CD8-positive, alpha-beta memory T cell (primary cell): Measurements from ENCODE around the gene PAH. TPM values are rescaled to one million over a fixed set of nuclear protein-coding genes. Genes with fewer than 3 reads are reported as not detected.

Source experiments
- CTCF ChIA-PET: fragments of 350-600 bp; sonication (Branson Sonifier 250); formaldehyde crosslinking; loops from one replicate; lab custom pipeline; 2021; ENCODE audit warnings: antibody characterized with exemption; lab: Charles Lee
- POLR2A ChIA-PET: fragments of 350-600 bp; sonication (Branson Sonifier 250); formaldehyde crosslinking; loops from one replicate; lab custom pipeline; 2021; ENCODE audit warnings: antibody characterized with exemption; lab: Charles Lee
- DNase-seq, 5 donors: peaks; one replicate each; pipeline versions ENCODE4 v3.0.0 to v3.0.0-alpha.2; 2020 to 2022; ENCODE audit warnings: mixed read lengths in 1 of 5
- H3K27ac ChIP-seq: one replicate; pipeline ENCODE4 v1.7.0; 2013; ENCODE audit warnings: low read depth, mild to moderate bottlenecking, low read length, moderate library complexity
- H3K27me3 ChIP-seq: 2 replicates; pipeline ENCODE4 v1.7.0; 2013; ENCODE audit warnings: low read length, mild to moderate bottlenecking; ENCODE audit not compliant: insufficient read depth, poor library complexity, severe bottlenecking
- H3K36me3 ChIP-seq: 2 replicates; pipeline ENCODE4 v1.7.0; 2013; ENCODE audit warnings: mild to moderate bottlenecking, low read length, moderate library complexity; ENCODE audit not compliant: insufficient read depth
- H3K4me1 ChIP-seq: 2 replicates; pipeline ENCODE4 v1.7.0; 2013; ENCODE audit warnings: mild to moderate bottlenecking, low read length, moderate library complexity; ENCODE audit not compliant: insufficient read depth
- H3K4me3 ChIP-seq: 2 replicates; pipeline ENCODE4 v1.7.0; 2013; ENCODE audit warnings: mild to moderate bottlenecking, low read length
- H3K9me3 ChIP-seq: 2 replicates; pipeline ENCODE4 v1.7.0; 2013; ENCODE audit warnings: mild to moderate bottlenecking, low read length
- H3K27ac Mint-ChIP-seq, 8 donors: one replicate each; pipeline ENCODE4 v1.8.0; 2020 to 2021; ENCODE audit warnings: mixed read lengths in 8 of 8, mild to moderate bottlenecking in 6 of 8, inconsistent platforms in 3 of 8, moderate library complexity in 3 of 8
- H3K27me3 Mint-ChIP-seq, 2 donors: one replicate each; pipeline ENCODE4 v1.8.0; 2020 to 2021; ENCODE audit warnings: mixed read lengths in 2 of 2, mild to moderate bottlenecking in 1 of 2, moderate library complexity in 1 of 2
- H3K36me3 Mint-ChIP-seq, 3 donors: one replicate each; pipeline ENCODE4 v1.8.0; 2020 to 2021; ENCODE audit warnings: mixed read lengths in 3 of 3, inconsistent platforms in 1 of 3, mild to moderate bottlenecking in 1 of 3
- H3K4me1 Mint-ChIP-seq, 3 donors: one replicate each; pipeline ENCODE4 v1.8.0; 2020 to 2021; ENCODE audit warnings: mixed read lengths in 3 of 3, inconsistent platforms in 1 of 3, mild to moderate bottlenecking in 1 of 3
- H3K4me3 Mint-ChIP-seq, 7 donors: one replicate each; pipeline ENCODE4 v1.8.0; 2020 to 2021; ENCODE audit warnings: mixed read lengths in 7 of 7, mild to moderate bottlenecking in 6 of 7, moderate library complexity in 4 of 7, inconsistent platforms in 2 of 7
- H3K9me3 Mint-ChIP-seq, 5 donors: one replicate each; pipeline ENCODE4 v1.8.0; 2020 to 2022; ENCODE audit warnings: mixed read lengths in 5 of 5, mild to moderate bottlenecking in 3 of 5, moderate library complexity in 2 of 5, inconsistent platforms in 1 of 5
- polyA plus RNA-seq: library from polyadenylated mRNA; unstranded; fragments of 300-500 nt; fragmentation: Illumina TruSeq; gene quantifications from one replicate; pipeline ENCODE4 v1.2.3, GENCODE V29; 2021
- total RNA-seq, 2 experiments: library from RNA; stranded (reverse); gene quantifications; one replicate each; pipeline ENCODE4 v1.2.3, GENCODE V29; 2021

Gene PAH
- total and polyA plus RNA-seq, 3 experiments from 2014 or later, result 1.5 TPM; not detected in 2

GRCh38 chr12:102821149-102821548 is 95.9 kb downstream of the PAH start:
- H3K9me3 ChIP-seq, result no peaks in the 10 kb centered on the region
- ChIA-PET CTCF (no interaction called here), POLR2A (no interaction called here)
- H3K27ac Mint-ChIP-seq, result no peak overlapping the region
- no peak overlapping the region for H3K27ac ChIP-seq
- H3K4me3 ChIP-seq, result no peak overlapping the region
- peaks cover 0 to 3% (median 0%) of the 10 kb centered on the region in 3 donors for H3K4me1 Mint-ChIP-seq
- peaks cover 0 to 15% (median 0%) of the 10 kb centered on the region in 5 donors for H3K9me3 Mint-ChIP-seq
- no peak for DNase-seq
- H3K27me3 Mint-ChIP-seq, result peaks cover 19 to 44% of the 10 kb centered on the region in 2 donors
- H3K36me3 ChIP-seq, result no peaks in the 10 kb centered on the region
- no peaks in the 10 kb centered on the region for H3K36me3 Mint-ChIP-seq
- H3K27me3 ChIP-seq, result no peaks in the 10 kb centered on the region
- H3K4me3 Mint-ChIP-seq, result no peak overlapping the region
- H3K4me1 ChIP-seq, result no peaks in the 10 kb centered on the region

DNA sequence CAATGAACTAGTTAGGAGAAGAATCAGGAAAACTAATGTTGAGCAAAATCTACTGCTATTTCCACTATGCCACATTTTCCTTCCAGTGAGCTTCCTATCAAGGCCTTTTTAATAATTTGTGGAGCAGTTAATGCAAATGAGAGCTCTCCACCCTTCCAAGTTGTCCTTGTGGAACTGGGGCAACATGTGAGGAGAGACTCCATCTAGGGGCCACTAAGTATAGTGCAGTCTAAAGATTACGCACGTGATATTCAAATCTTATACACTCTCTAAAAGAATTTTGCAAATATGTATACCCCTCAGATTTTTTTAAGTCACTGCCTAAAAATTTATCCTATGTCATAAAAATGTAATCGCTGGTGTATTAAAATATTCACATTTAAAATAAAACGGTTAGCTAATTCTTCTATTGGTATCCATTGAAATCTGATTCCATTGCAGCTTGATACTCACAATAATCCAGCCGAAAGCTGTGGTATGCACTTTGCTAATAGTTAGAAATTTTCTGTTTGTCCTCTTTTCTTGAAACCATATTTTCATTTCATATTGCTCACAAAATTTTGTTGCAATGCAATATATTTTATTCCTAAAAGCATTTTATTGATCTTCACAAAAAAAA is 100.1 kb downstream of the PAH start:
- Histone ChIP-seq H3K36me3 (no peaks in the 10 kb centered on the region), H3K4me1 (no peaks in the 10 kb centered on the region), H3K27ac (no peak overlapping the region), H3K4me3 (no peak overlapping the region), H3K27me3 (no peaks in the 10 kb centered on the region), H3K9me3 (no peaks in the 10 kb centered on the region)
- DNase-seq, result no peak
- peaks cover 0 to 2% (median 0%) of the 10 kb centered on the region in 5 donors for H3K9me3 Mint-ChIP-seq
- H3K27ac Mint-ChIP-seq, result no peak overlapping the region
- no peak overlapping the region for H3K4me3 Mint-ChIP-seq
- ChIA-PET POLR2A (no interaction called here), CTCF (interaction anchor here (0.8 to 1.2 kb wide), 2 partner anchors 9 to 13 kb away, joined by 3 read pairs; no protein-coding TSS in a partner anchor)
- no peaks in the 10 kb centered on the region for H3K4me1 Mint-ChIP-seq
- no peaks in the 10 kb centered on the region for H3K36me3 Mint-ChIP-seq
- H3K27me3 Mint-ChIP-seq, result peaks cover 11 to 44% of the 10 kb centered on the region in 2 donors

DNA sequence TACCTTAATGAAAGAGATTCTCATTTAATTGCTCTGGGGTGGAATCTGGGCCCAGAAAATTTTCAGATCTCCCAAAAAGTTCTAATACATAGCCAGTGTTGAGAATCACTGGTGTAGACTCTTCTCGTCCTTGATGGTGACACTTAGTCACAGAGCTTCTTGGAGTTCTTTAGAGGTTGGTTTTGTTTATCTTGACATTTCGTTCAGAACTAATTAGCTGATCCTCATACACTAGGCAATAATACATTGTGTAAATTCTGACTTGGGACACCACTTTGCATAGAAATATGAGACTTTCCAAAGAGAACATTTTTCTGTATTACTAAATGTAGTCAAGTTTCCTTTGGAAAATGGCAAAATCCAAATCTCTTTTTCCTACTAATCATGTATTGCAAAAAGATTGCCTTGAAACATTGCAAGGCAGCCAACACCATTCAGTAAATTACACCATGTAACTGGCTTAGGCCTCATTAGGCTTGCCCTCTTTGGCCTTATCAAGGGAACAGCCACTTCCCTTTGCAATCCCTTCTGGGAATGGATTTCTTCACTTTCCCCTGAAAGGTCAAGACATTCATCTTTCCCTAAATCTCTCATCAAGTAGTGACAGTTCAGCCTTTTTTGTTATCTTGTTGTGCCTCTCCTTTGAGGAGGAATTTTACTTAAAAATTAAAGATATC is 102.2 kb downstream of the PAH start:
- H3K4me3 Mint-ChIP-seq, result no peak overlapping the region
- no peak overlapping the region for H3K27ac Mint-ChIP-seq
- Histone ChIP-seq H3K27ac (no peak overlapping the region), H3K27me3 (no peaks in the 10 kb centered on the region), H3K4me1 (no peaks in the 10 kb centered on the region), H3K36me3 (no peaks in the 10 kb centered on the region), H3K4me3 (no peak overlapping the region), H3K9me3 (no peaks in the 10 kb centered on the region)
- POLR2A ChIA-PET, result no interaction called here
- H3K36me3 Mint-ChIP-seq, result no peaks in the 10 kb centered on the region
- H3K9me3 Mint-ChIP-seq, result peaks cover 0 to 2% (median 0%) of the 10 kb centered on the region in 5 donors
- CTCF ChIA-PET, result no interaction called here
- H3K27me3 Mint-ChIP-seq, result peaks cover 11 to 41% of the 10 kb centered on the region in 2 donors
- no peak for DNase-seq
- H3K4me1 Mint-ChIP-seq, result no peaks in the 10 kb centered on the region

DNA sequence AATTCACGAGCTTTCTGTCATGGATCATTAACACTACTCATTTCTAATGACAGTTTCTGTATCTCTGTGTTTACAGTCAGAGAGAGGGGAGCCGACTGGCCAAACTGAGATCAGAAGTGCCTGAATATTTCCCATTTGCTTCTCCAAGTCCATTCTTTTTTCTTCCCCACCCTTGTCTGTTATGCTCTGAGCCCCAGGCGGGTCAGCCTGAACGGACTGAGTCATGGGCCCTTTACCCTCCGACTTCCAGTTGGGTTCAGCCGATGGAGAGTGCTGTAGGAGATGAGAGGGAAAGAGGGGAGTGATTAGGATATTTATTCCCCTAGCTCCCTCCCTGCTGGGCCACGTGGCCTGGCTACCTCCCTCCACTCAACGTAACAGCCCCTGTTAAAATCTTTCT is 104.7 kb downstream of the PAH start:
- no peaks in the 10 kb centered on the region for H3K36me3 ChIP-seq
- Mint-ChIP-seq H3K4me3 (no peak overlapping the region), H3K36me3 (no peaks in the 10 kb centered on the region), H3K4me1 (no peaks in the 10 kb centered on the region), H3K9me3 (no peaks in the 10 kb centered on the region), H3K27me3 (peaks cover 11 to 33% of the 10 kb centered on the region in 2 donors), H3K27ac (no peak overlapping the region)
- H3K4me1 ChIP-seq, result no peaks in the 10 kb centered on the region
- CTCF ChIA-PET, result no interaction called here
- POLR2A ChIA-PET, result no interaction called here
- no peaks in the 10 kb centered on the region for H3K9me3 ChIP-seq
- H3K27me3 ChIP-seq, result no peaks in the 10 kb centered on the region
- no peak overlapping the region for H3K4me3 ChIP-seq
- DNase-seq, result no peak
- no peak overlapping the region for H3K27ac ChIP-seq

GRCh38 chr12:102811110-102811737 is 105.8 kb downstream of the PAH start:
- Histone ChIP-seq H3K36me3 (no peaks in the 10 kb centered on the region), H3K9me3 (no peaks in the 10 kb centered on the region), H3K27me3 (no peaks in the 10 kb centered on the region), H3K4me1 (no peaks in the 10 kb centered on the region), H3K27ac (no peak overlapping the region), H3K4me3 (no peak overlapping the region)
- CTCF ChIA-PET, result interaction anchor here (1.1 kb wide), 1 partner anchor 12 kb away, joined by 3 read pairs; no protein-coding TSS in a partner anchor
- Mint-ChIP-seq H3K27ac (no peak overlapping the region), H3K4me1 (no peaks in the 10 kb centered on the region), H3K36me3 (no peaks in the 10 kb centered on the region), H3K27me3 (peaks cover 9 to 33% of the 10 kb centered on the region in 2 donors), H3K4me3 (no peak overlapping the region), H3K9me3 (no peaks in the 10 kb centered on the region)
- DNase-seq, result no peak
- POLR2A ChIA-PET, result no interaction called here

DNA sequence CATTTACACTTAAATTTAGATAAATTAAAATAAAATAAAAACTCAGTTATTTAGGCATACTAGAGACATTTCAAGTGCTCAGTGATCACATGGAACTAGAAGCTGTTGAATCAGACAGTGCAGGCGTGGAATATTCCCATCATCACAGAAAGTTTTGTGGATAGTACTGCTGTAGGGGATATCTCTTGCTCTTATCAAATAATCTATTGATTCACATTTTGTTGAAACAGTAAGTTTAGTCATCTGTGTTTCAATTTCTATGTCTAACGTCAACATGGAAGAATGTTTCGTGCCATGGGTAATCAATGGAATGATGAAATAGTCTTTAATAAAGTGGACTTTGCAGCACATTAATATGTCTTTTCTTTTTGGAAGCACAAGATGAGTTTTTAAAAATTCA is 108.6 kb downstream of the PAH start:
- H3K27me3 ChIP-seq, result no peaks in the 10 kb centered on the region
- ChIA-PET CTCF (interaction anchor here (1.0 kb wide), 1 partner anchor 8 kb away, joined by 3 read pairs; no protein-coding TSS in a partner anchor), POLR2A (no interaction called here)
- no peak overlapping the region for H3K4me3 ChIP-seq
- H3K4me1 ChIP-seq, result no peaks in the 10 kb centered on the region
- no peak for DNase-seq
- no peak overlapping the region for H3K27ac ChIP-seq
- H3K27me3 Mint-ChIP-seq, result peaks cover 9 to 16% of the 10 kb centered on the region in 2 donors
- H3K9me3 Mint-ChIP-seq, result no peaks in the 10 kb centered on the region
- no peaks in the 10 kb centered on the region for H3K4me1 Mint-ChIP-seq
- H3K9me3 ChIP-seq, result no peaks in the 10 kb centered on the region
- H3K27ac Mint-ChIP-seq, result no peak overlapping the region
- H3K36me3 Mint-ChIP-seq, result no peaks in the 10 kb centered on the region
- no peaks in the 10 kb centered on the region for H3K36me3 ChIP-seq
- no peak overlapping the region for H3K4me3 Mint-ChIP-seq

DNA sequence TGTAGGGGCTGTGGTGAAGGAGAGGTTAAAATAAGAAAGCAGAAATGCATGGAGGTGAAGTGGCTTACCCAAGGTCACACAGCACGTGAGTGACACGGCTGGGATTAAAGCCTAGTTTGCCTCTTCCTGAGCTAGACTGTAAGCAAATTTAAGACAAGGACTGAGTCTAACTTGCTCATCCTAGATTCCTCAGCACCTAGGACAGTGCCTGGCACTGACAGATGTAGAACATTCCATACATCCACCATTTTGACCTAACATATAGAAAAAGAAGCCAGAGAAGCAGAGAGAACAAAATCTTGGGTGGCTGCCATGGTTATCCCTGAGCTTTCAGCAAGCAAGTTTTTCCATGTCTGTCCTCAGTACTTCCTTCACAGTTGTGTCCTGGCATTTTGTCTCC is 110.5 kb downstream of the PAH start:
- ChIA-PET POLR2A (no interaction called here), CTCF (no interaction called here)
- Histone ChIP-seq H3K4me1 (no peaks in the 10 kb centered on the region), H3K9me3 (no peaks in the 10 kb centered on the region), H3K36me3 (no peaks in the 10 kb centered on the region), H3K27me3 (no peaks in the 10 kb centered on the region), H3K4me3 (no peak overlapping the region), H3K27ac (no peak overlapping the region)
- Mint-ChIP-seq H3K4me3 (no peak overlapping the region), H3K4me1 (no peaks in the 10 kb centered on the region), H3K27ac (no peak overlapping the region), H3K36me3 (no peaks in the 10 kb centered on the region), H3K27me3 (peaks cover 0 to 10% of the 10 kb centered on the region in 2 donors), H3K9me3 (no peaks in the 10 kb centered on the region)
- DNase-seq, result no peak

DNA sequence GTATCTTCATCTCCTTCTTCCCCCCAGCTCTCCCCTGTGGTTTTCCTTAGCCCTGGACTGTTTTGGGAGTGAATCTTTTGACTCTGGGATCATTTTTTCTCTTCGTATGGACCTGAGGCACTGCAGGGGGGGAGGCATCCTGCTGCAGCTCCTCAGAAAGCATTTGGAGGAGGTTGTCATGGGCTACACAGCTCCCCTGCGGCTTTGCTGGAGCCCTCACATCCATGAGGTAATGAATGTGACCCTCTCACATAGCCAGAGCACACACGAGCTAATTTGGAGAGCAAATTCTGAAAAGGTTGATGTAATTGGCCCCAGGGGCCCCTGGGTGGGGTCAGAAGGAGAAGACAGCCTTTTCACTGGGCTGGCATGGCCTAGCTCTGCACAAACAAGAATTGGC is 110.9 kb downstream of the PAH start:
- DNase-seq, result no peak
- H3K36me3 Mint-ChIP-seq, result no peaks in the 10 kb centered on the region
- Histone ChIP-seq H3K4me1 (no peaks in the 10 kb centered on the region), H3K27me3 (no peaks in the 10 kb centered on the region), H3K36me3 (no peaks in the 10 kb centered on the region), H3K4me3 (no peak overlapping the region), H3K27ac (no peak overlapping the region), H3K9me3 (no peaks in the 10 kb centered on the region)
- ChIA-PET POLR2A (no interaction called here), CTCF (no interaction called here)
- H3K27me3 Mint-ChIP-seq, result peaks cover 0 to 10% of the 10 kb centered on the region in 2 donors
- no peak overlapping the region for H3K4me3 Mint-ChIP-seq
- H3K27ac Mint-ChIP-seq, result no peak overlapping the region
- H3K9me3 Mint-ChIP-seq, result no peaks in the 10 kb centered on the region
- no peaks in the 10 kb centered on the region for H3K4me1 Mint-ChIP-seq
